Gastrocnemius medialis (tissue), 4 donors: ENCODE data around the gene HSPE1.

Experiments used
- CTCF ChIP-seq, 5 experiments: fragments of 450-650 bp in 3 of 5; fragments of 200-600 bp in 2 of 5; sonication (generic) in 2 of 5; IDR thresholded peaks in 4 of 5; conservative IDR thresholded peaks in 1 of 5; 1 replicate in 4 of 5; 2 replicates in 1 of 5; pipeline ENCODE4 v1.5.1; 2016 to 2019; ENCODE audit warnings: antibody characterized with exemption in 5 of 5, mild to moderate bottlenecking in 3 of 5, moderate library complexity in 3 of 5
- POLR2A ChIP-seq, 2 donors: fragments of 450-650 bp; IDR thresholded peaks; one replicate each; pipeline ENCODE4 v1.6.1; 2017; ENCODE audit warnings: antibody characterized with exemption in 2 of 2, mild to moderate bottlenecking in 2 of 2, moderate library complexity in 2 of 2

- TF ChIP-seq CTCF (IDR thresholded peaks at IDR 0.05 in 4 of 5, conservative IDR thresholded peaks at IDR 0.05 in 1 of 5) (no peak), POLR2A (IDR thresholded peaks at IDR 0.05) (no peak)
Observed at GRCh38 chr2:197516393-197516761, 16.2 kb downstream of the HSPE1 start.
